Measurements from ENCODE around the gene ERLIN1.

GRCh38 chr10:100184840-100185239, 989 bp downstream of the ERLIN1 start:
- TF ChIP-seq POLR2A (IDR thresholded peaks at IDR 0.05), result no peak
- TF ChIP-seq CTCF (IDR thresholded peaks at IDR 0.05), result no peak

All from lower leg skin (tissue), 3 donors.